ENCODE results near the gene SERPINA5.

Gene SERPINA5

DNA sequence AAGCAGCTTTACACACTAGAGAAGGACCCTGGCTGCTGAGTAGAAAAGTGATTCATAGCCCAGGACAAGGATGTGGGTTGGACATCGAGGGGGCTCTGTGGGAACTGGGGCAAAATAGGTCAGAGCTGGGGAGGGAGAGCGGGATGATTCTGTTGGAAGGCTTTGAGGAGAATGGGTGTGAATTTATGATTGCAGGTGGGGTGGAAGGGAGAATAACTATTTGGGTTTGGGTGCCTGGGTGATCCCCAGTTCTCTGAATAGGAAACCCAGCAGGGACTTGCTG is 44.1 kb downstream of the SERPINA5 start:
- no peak for TF ChIP-seq POLR2A (IDR thresholded peaks at IDR 0.05; ENCODE audit: extremely low read depth, insufficient read length)
- TF ChIP-seq, protein P1, sequence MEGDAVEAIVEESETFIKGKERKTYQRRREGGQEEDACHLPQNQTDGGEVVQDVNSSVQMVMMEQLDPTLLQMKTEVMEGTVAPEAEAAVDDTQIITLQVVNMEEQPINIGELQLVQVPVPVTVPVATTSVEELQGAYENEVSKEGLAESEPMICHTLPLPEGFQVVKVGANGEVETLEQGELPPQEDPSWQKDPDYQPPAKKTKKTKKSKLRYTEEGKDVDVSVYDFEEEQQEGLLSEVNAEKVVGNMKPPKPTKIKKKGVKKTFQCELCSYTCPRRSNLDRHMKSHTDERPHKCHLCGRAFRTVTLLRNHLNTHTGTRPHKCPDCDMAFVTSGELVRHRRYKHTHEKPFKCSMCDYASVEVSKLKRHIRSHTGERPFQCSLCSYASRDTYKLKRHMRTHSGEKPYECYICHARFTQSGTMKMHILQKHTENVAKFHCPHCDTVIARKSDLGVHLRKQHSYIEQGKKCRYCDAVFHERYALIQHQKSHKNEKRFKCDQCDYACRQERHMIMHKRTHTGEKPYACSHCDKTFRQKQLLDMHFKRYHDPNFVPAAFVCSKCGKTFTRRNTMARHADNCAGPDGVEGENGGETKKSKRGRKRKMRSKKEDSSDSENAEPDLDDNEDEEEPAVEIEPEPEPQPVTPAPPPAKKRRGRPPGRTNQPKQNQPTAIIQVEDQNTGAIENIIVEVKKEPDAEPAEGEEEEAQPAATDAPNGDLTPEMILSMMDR (IDR thresholded peaks at IDR 0.05; ENCODE audit: low read depth, low read length): no peak
- TF ChIP-seq MYC (IDR thresholded peaks at IDR 0.05; ENCODE audit: low read depth, low read length): no peak
- TF ChIP-seq, protein P2, sequence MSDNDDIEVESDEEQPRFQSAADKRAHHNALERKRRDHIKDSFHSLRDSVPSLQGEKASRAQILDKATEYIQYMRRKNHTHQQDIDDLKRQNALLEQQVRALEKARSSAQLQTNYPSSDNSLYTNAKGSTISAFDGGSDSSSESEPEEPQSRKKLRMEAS (IDR thresholded peaks at IDR 0.05; ENCODE audit: low read depth, low read length): no peak
- no peak for DNase-seq (ENCODE audit: low read depth)
- no peak overlapping the region for H3K4me3 ChIP-seq (ENCODE audit: low read depth, low read length)

DNA sequence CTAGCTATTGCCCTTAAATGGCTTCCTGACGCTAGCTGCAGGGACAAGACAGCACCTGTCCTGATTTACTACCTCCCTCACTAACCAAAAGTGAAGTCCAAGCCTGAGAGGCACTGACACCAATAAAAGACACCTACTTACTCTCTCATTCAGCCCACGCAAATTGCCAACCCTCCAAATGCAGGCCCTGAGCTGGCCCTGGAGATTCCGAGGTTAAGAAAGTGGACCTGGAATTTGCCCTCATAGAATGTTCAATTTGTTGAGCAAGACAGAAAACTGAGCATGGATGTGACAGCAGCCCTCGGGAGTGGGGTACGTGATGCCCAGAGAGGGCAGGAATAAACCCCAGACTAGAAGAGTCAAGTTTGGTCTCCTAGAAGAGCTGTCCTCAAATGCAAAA is 47.4 kb downstream of the SERPINA5 start:
- DNase-seq (ENCODE audit: low read depth): no peak
- H3K4me3 ChIP-seq (ENCODE audit: low read depth, low read length): no peak overlapping the region
- TF ChIP-seq, protein P1 (IDR thresholded peaks at IDR 0.05; ENCODE audit: low read depth, low read length): no peak
- TF ChIP-seq POLR2A (IDR thresholded peaks at IDR 0.05; ENCODE audit: extremely low read depth, insufficient read length) (no peak), MYC (IDR thresholded peaks at IDR 0.05; ENCODE audit: low read depth, low read length) (no peak)
- TF ChIP-seq, protein P2 (IDR thresholded peaks at IDR 0.05; ENCODE audit: low read depth, low read length): no peak

DNA sequence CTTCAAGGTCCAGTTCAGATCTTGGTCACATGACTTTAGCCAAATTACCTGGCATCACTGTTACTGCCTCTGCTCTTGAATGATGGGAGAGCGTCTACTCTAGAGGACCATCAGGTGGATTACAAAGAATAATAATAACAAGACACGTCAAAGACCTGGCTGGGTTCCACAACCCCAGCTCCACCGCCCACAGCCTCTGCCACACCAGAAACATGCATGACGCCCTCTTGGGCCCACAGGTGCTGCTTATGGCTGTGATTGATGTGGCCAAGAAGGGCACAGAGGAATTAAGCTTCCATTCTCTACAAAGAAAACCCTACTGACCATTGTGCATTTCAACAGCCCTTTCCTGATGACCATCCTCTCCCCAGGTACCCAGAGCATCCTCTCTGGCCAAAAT is 49.2 kb downstream of the SERPINA5 start:
- TF ChIP-seq, protein P1 (IDR thresholded peaks at IDR 0.05; ENCODE audit: low read depth, low read length): no peak
- TF ChIP-seq MYC (IDR thresholded peaks at IDR 0.05; ENCODE audit: low read depth, low read length): no peak
- TF ChIP-seq POLR2A (IDR thresholded peaks at IDR 0.05; ENCODE audit: extremely low read depth, insufficient read length): no peak
- TF ChIP-seq, protein P2 (IDR thresholded peaks at IDR 0.05; ENCODE audit: low read depth, low read length): no peak
- no peak for DNase-seq (ENCODE audit: low read depth)
- H3K4me3 ChIP-seq (ENCODE audit: low read depth, low read length): no peak overlapping the region

DNA sequence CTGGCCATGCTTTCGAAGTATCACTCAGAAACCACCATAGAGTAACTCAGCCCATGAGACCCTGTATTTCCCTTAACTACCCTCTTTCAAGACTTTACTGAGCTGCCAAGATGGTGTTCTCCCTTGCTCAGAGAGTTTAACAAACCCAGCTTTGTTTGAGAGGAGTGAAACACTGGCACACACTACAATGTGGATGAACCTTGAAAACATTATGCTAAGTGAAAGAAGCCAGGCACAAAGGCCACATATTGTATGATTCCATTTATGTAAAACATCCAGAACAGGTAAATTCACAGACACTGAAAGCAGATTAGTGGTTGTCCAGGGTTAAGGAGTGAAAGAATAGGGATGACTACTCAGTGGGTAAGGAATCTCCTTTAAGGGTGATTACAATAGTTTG is 49.8 kb downstream of the SERPINA5 start:
- H3K4me3 ChIP-seq (ENCODE audit: low read depth, low read length): no peak overlapping the region
- TF ChIP-seq, protein P2 (IDR thresholded peaks at IDR 0.05; ENCODE audit: low read depth, low read length): no peak
- TF ChIP-seq POLR2A (IDR thresholded peaks at IDR 0.05; ENCODE audit: extremely low read depth, insufficient read length) (no peak), MYC (IDR thresholded peaks at IDR 0.05; ENCODE audit: low read depth, low read length) (no peak)
- TF ChIP-seq, protein P1 (IDR thresholded peaks at IDR 0.05; ENCODE audit: low read depth, low read length): no peak
- DNase-seq (ENCODE audit: low read depth): no peak

DNA sequence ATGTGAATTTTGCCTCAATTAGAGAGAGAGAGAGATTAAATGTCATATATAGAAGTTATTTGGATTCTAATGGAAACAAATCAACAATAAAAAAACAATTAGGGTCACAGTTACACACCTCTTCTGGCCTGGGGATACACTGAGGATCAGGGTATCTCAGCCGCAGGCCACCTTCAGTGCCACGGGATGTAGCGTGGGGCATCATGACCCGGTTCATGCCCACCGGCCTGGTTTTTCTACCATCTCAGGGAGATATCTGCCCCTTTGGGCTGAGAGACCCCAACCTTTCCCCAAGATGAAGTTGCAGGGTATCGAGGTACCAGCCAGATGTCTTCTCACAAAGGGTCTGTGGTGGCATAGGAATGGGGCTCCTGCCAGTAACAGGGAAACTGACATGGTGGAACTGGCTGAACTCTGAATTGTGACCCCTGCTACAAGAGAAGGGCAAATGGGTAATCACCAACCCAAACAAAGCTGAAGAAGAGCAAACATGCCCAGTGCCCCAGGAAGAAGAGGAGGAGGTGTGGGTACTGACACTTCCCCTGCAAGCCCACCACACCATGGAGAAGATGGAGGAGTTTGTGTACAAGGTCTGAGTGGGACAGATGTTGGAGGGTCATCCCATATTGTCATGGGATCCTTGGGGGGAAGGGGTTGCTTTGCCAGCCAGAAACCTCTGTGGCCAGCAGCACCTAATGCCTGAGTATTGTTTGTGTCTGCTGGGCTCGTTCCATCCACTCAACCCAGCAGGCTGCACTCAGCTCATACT is 50.5 kb downstream of the SERPINA5 start:
- no peak overlapping the region for H3K4me3 ChIP-seq (ENCODE audit: low read depth, low read length)
- no peak for DNase-seq (ENCODE audit: low read depth)
- TF ChIP-seq MYC (IDR thresholded peaks at IDR 0.05; ENCODE audit: low read depth, low read length): no peak
- TF ChIP-seq POLR2A (IDR thresholded peaks at IDR 0.05; ENCODE audit: extremely low read depth, insufficient read length): no peak
- TF ChIP-seq, protein P1 (IDR thresholded peaks at IDR 0.05; ENCODE audit: low read depth, low read length): no peak
- TF ChIP-seq, protein P2 (IDR thresholded peaks at IDR 0.05; ENCODE audit: low read depth, low read length): no peak

All from NB4 (cell line).